ENCODE measurements around the gene SNAP29.

- TF ChIP-seq POLR2A (IDR thresholded peaks at IDR 0.05): no peak
- TF ChIP-seq CTCF (IDR thresholded peaks at IDR 0.05): no peak
- no peak for TF ChIP-seq EP300 (IDR thresholded peaks at IDR 0.05)
- no peak for TF ChIP-seq POLR2AphosphoS5 (IDR thresholded peaks at IDR 0.05)
These were observed 41.1 kb downstream of the SNAP29 start for GRCh38 chr22:20899827-20900423.

Data from stomach (tissue), 4 donors.